Ovary (tissue), 9 donors: ENCODE measurements around the gene PIK3R5. TPM values are rescaled to one million over a fixed set of nuclear protein-coding genes. Genes with fewer than 3 reads are reported as not detected.

ENCODE experiments used
- DNase-seq, 5 donors: peaks; one replicate each; pipeline ENCODE4 v3.0.0-alpha.2; 2019 to 2020
- H3K27ac ChIP-seq, 2 donors: fragments of 200-600 bp; one replicate each; pipeline versions ENCODE4 v1.5.1 to v1.8.0; 2019 to 2022
- H3K27me3 ChIP-seq: fragments of 200-600 bp; one replicate; pipeline ENCODE4 v1.8.0; 2022
- H3K36me3 ChIP-seq: fragments of 200-600 bp; sonication (generic); one replicate; pipeline ENCODE4 v1.5.1; 2019
- H3K4me1 ChIP-seq: one replicate; pipeline ENCODE4 v1.8.1; 2013; ENCODE audit warnings: mild to moderate bottlenecking, moderate library complexity; ENCODE audit not compliant: insufficient read depth
- H3K4me3 ChIP-seq: fragments of 200-600 bp; sonication (generic); one replicate; pipeline ENCODE4 v1.5.1; 2017
- H3K9me3 ChIP-seq, 2 donors: fragments of 200-600 bp in 1 of 2; sonication (generic) in 1 of 2; one replicate each; pipeline versions ENCODE4 v1.5.1 to v1.8.1; 2013 to 2019; ENCODE audit warnings: mild to moderate bottlenecking in 1 of 2, moderate library complexity in 1 of 2
- CTCF ChIP-seq, 3 donors: fragments of 450-650 bp in 2 of 3; fragments of 200-600 bp in 1 of 3; IDR thresholded peaks; one replicate each; pipeline versions ENCODE4 v1.5.1 to v1.8.0; 2016 to 2022; ENCODE audit warnings: antibody characterized with exemption in 3 of 3, mild to moderate bottlenecking in 1 of 3
- EP300 ChIP-seq: sonication (generic); formaldehyde crosslinking; IDR thresholded peaks from one replicate; pipeline ENCODE4 v1.6.1; 2017; ENCODE audit warnings: antibody characterized with exemption
- POLR2A ChIP-seq: fragments of 450-650 bp; IDR thresholded peaks from one replicate; pipeline ENCODE4 v1.6.1; 2017; ENCODE audit warnings: antibody characterized with exemption, mild to moderate bottlenecking, moderate library complexity
- WGBS, 3 donors: extraction: QIAGEN DNeasy Blood & Tissue Kit in 1 of 3; methylation state at CpG; one replicate each; pipeline versions ENCODE4 v1.1.5 to v1.1.7; 2013 to 2017; 5-methylcytosine and 5-hydroxymethylcytosine counted together
- intact Hi-C, 4 donors: fragments of 100-400 bp; cut with DNase I; formaldehyde crosslinking; loops; one replicate each; pipeline versions ENCODE4 v1.11.0 to v1.15.1; 2022 to 2023
- polyA plus RNA-seq, 2 donors: library from polyadenylated mRNA; stranded (reverse); fragments of 200-250 nt in 1 of 2; fragments of 350-450 nt in 1 of 2; fragmentation: Illumina TruSeq in 1 of 2; extraction: RNeasy Lipid Tissue Mini Kit (QIAGEN cat#74804) in 1 of 2; gene quantifications; one replicate each; pipeline ENCODE4 v1.2.3, GENCODE V29; 2013 to 2014
- total RNA-seq, 7 donors: library from RNA; depleted of rRNA in 2 of 7; stranded (reverse); fragments of >200 nt in 2 of 7; fragmentation: NEBNext Ultra II Directional in 3 of 7; extraction: Animal tissue kit (Norgen Biotek cat#: 25700) in 3 of 7; gene quantifications; one replicate each; pipeline versions ENCODE4 v1.1.0 to v1.2.4, GENCODE V29; 2016 to 2023
- donor health status: DM: no; HTN: no; CAD: no; lungs with moderate emphysema.
- donor health status: DM: no; HTN: no; CAD: no.
- donor health status: Bipolar disorder and iron deficiency.
- donor health status: DM: yes; HTN: yes; CAD: no.
- donor health status: DM: no; HTN: no; CAD: no.
- donor health status: DM: yes; HTN: yes; CAD: no.

Gene PIK3R5
- total and polyA plus RNA-seq, 9 donors, result 0.86 to 8.9 (median 3.7) TPM

GRCh38 chr17:8904201-8904600, 61.3 kb downstream of the PIK3R5 start:
- no peaks in the 10 kb centered on the region for H3K9me3 ChIP-seq
- no peaks in the 10 kb centered on the region for H3K4me1 ChIP-seq
- TF ChIP-seq CTCF (IDR thresholded peaks at IDR 0.05) (no peak), POLR2A (no peak), EP300 (no peak)
- intact Hi-C loops, result loop anchor here in 1 of 4 donors (10.0 kb wide), 1 partner anchor 451 kb away; no protein-coding TSS in a partner anchor
- no peak overlapping the region for H3K4me3 ChIP-seq
- DNase-seq, result no peak
- no peak overlapping the region for H3K27ac ChIP-seq
- WGBS, 3 donors, result 60 to 64% (median 64%) methylated on average over 2 of the region's 2 CpGs
- no peaks in the 10 kb centered on the region for H3K27me3 ChIP-seq
- H3K36me3 ChIP-seq, result no peaks in the 10 kb centered on the region

GRCh38 chr17:8900626-8901585, 64.6 kb downstream of the PIK3R5 start:
- intact Hi-C loops, result loop anchor here in 1 of 4 donors (10.0 kb wide), 1 partner anchor 454 kb away; no protein-coding TSS in a partner anchor
- no peaks in the 10 kb centered on the region for H3K27me3 ChIP-seq
- 46 to 60% (median 48%) methylated on average over 15 of the region's 15 CpGs for WGBS, 3 donors

GRCh38 chr17:8900207-8900606, 65.3 kb downstream of the PIK3R5 start:
- H3K4me1 ChIP-seq, result no peaks in the 10 kb centered on the region
- no peak overlapping the region for H3K27ac ChIP-seq
- H3K27me3 ChIP-seq, result no peaks in the 10 kb centered on the region
- intact Hi-C loops, result loop anchor here in 1 of 4 donors (10.0 kb wide), 1 partner anchor 455 kb away; no protein-coding TSS in a partner anchor
- no peaks in the 10 kb centered on the region for H3K9me3 ChIP-seq
- 53 to 66% (median 54%) methylated on average over 6 of the region's 6 CpGs for WGBS, 3 donors
- TF ChIP-seq EP300, result no peak
- TF ChIP-seq POLR2A, result no peak
- no peak for TF ChIP-seq CTCF (IDR thresholded peaks at IDR 0.05)
- no peaks in the 10 kb centered on the region for H3K36me3 ChIP-seq
- DNase-seq, result no peak
- no peak overlapping the region for H3K4me3 ChIP-seq

More at GRCh38 chr17:8900626-8901585, 64.6 kb downstream of the PIK3R5 start:
- no peak for DNase-seq
- Histone ChIP-seq H3K27ac (no peak overlapping the region), H3K9me3 (no peaks in the 10 kb centered on the region), H3K36me3 (no peaks in the 10 kb centered on the region), H3K4me3 (no peak overlapping the region), H3K4me1 (no peaks in the 10 kb centered on the region)
- no peak for TF ChIP-seq POLR2A
- TF ChIP-seq EP300, result no peak
- TF ChIP-seq CTCF (IDR thresholded peaks at IDR 0.05), result no peak

GRCh38 chr17:8898636-8899035, 66.9 kb downstream of the PIK3R5 start:
- no peak for DNase-seq
- Histone ChIP-seq H3K4me3 (no peak overlapping the region), H3K9me3 (no peaks in the 10 kb centered on the region), H3K4me1 (no peaks in the 10 kb centered on the region), H3K27me3 (no peaks in the 10 kb centered on the region), H3K36me3 (no peaks in the 10 kb centered on the region), H3K27ac (no peak overlapping the region)
- intact Hi-C loops, result no loop called here
- TF ChIP-seq CTCF (IDR thresholded peaks at IDR 0.05) (no peak), POLR2A (no peak), EP300 (no peak)
- 67 to 82% (median 80%) methylated on average over 6 of the region's 6 CpGs for WGBS, 3 donors
